Subcutaneous abdominal adipose tissue (tissue), 5 donors: Measurements from ENCODE around the gene C17orf67.

Source experiments
- H3K27ac ChIP-seq: one replicate; pipeline ENCODE4 v1.7.0; 2013; ENCODE audit warnings: low read depth, mild to moderate bottlenecking, inconsistent platforms, low read length, moderate library complexity
- H3K27me3 ChIP-seq, 5 donors: one replicate each; pipeline ENCODE4 v1.7.0; 2013; ENCODE audit warnings: low read length in 5 of 5, inconsistent platforms in 1 of 5; ENCODE audit not compliant: control insufficient read depth in 5 of 5, insufficient read depth in 4 of 5
- H3K36me3 ChIP-seq, 5 donors: one replicate each; pipeline ENCODE4 v1.7.0; 2013; ENCODE audit warnings: low read length in 5 of 5; ENCODE audit not compliant: control insufficient read depth in 5 of 5, insufficient read depth in 5 of 5
- H3K4me1 ChIP-seq, 5 donors: one replicate each; pipeline ENCODE4 v1.7.0; 2013; ENCODE audit warnings: low read length in 5 of 5, mild to moderate bottlenecking in 3 of 5, moderate library complexity in 1 of 5; ENCODE audit not compliant: control insufficient read depth in 5 of 5, insufficient read depth in 5 of 5
- H3K4me3 ChIP-seq, 5 donors: one replicate each; pipeline ENCODE4 v1.7.0; 2013; ENCODE audit warnings: low read length in 5 of 5, low read depth in 1 of 5
- H3K9ac ChIP-seq, 5 donors: one replicate each; pipeline ENCODE4 v1.7.0; 2013; ENCODE audit warnings: low read length in 5 of 5, mild to moderate bottlenecking in 4 of 5, moderate library complexity in 3 of 5
- H3K9me3 ChIP-seq, 5 donors: one replicate each; pipeline ENCODE4 v1.7.0; 2013; ENCODE audit warnings: low read length in 5 of 5; ENCODE audit not compliant: control insufficient read depth in 5 of 5
- donor health status: healthy.
- donor health status: healthy.
- donor health status: healthy.
- donor health status: healthy.
- donor health status: healthy.

C17orf67 gene

GRCh38 chr17:56810891-56811775, 22.6 kb downstream of the C17orf67 start:
- Histone ChIP-seq H3K9me3 (no peaks in the 10 kb centered on the region), H3K36me3 (no peaks in the 10 kb centered on the region), H3K4me3 (no peak overlapping the region), H3K27me3 (peaks cover 0 to 4% (median 0%) of the 10 kb centered on the region in 5 donors), H3K9ac (no peak overlapping the region), H3K27ac (no peak overlapping the region), H3K4me1 (no peaks in the 10 kb centered on the region)

GRCh38 chr17:56810343-56810742, 23.4 kb downstream of the C17orf67 start:
- Histone ChIP-seq H3K36me3 (no peaks in the 10 kb centered on the region), H3K4me3 (no peak overlapping the region), H3K4me1 (no peaks in the 10 kb centered on the region), H3K27me3 (peaks cover 0 to 4% (median 0%) of the 10 kb centered on the region in 5 donors), H3K27ac (no peak overlapping the region), H3K9ac (no peak overlapping the region), H3K9me3 (no peaks in the 10 kb centered on the region)

GRCh38 chr17:56809820-56810179, 23.9 kb downstream of the C17orf67 start:
- no peaks in the 10 kb centered on the region for H3K4me1 ChIP-seq

GRCh38 chr17:56809106-56809819, 24.5 kb downstream of the C17orf67 start:
- no peak overlapping the region for H3K9ac ChIP-seq
- H3K27me3 ChIP-seq, result peaks cover 0 to 4% (median 0%) of the 10 kb centered on the region in 5 donors
- H3K4me3 ChIP-seq, result no peak overlapping the region
- no peaks in the 10 kb centered on the region for H3K36me3 ChIP-seq
- H3K9me3 ChIP-seq, result no peaks in the 10 kb centered on the region
- H3K27ac ChIP-seq, result no peak overlapping the region
- no peaks in the 10 kb centered on the region for H3K4me1 ChIP-seq

More at GRCh38 chr17:56809820-56810179, 23.9 kb downstream of the C17orf67 start:
- Histone ChIP-seq H3K4me3 (no peak overlapping the region), H3K27me3 (peaks cover 0 to 4% (median 0%) of the 10 kb centered on the region in 5 donors), H3K9ac (no peak overlapping the region), H3K9me3 (no peaks in the 10 kb centered on the region), H3K27ac (no peak overlapping the region), H3K36me3 (no peaks in the 10 kb centered on the region)

- no peaks in the 10 kb centered on the region for H3K4me1 ChIP-seq
- no peak overlapping the region for H3K27ac ChIP-seq
- H3K9ac ChIP-seq, result no peak overlapping the region
- peaks cover 0 to 3% (median 0%) of the 10 kb centered on the region in 5 donors for H3K27me3 ChIP-seq
- H3K4me3 ChIP-seq, result no peak overlapping the region
- no peaks in the 10 kb centered on the region for H3K9me3 ChIP-seq
- H3K36me3 ChIP-seq, result no peaks in the 10 kb centered on the region
Measured at GRCh38 chr17:56808503-56808902, 25.2 kb downstream of the C17orf67 start.

GRCh38 chr17:56807723-56808122, 26.0 kb downstream of the C17orf67 start:
- peaks cover 0 to 3% (median 0%) of the 10 kb centered on the region in 5 donors for H3K27me3 ChIP-seq
- H3K4me3 ChIP-seq, result no peak overlapping the region
- no peaks in the 10 kb centered on the region for H3K4me1 ChIP-seq
- no peaks in the 10 kb centered on the region for H3K36me3 ChIP-seq
- no peaks in the 10 kb centered on the region for H3K9me3 ChIP-seq
- H3K9ac ChIP-seq, result no peak overlapping the region
- H3K27ac ChIP-seq, result no peak overlapping the region

- H3K27me3 ChIP-seq, result peaks cover 0 to 3% (median 0%) of the 10 kb centered on the region in 5 donors
- no peaks in the 10 kb centered on the region for H3K9me3 ChIP-seq
- H3K27ac ChIP-seq, result no peak overlapping the region
- no peak overlapping the region for H3K9ac ChIP-seq
- peaks cover 0 to 3% (median 0%) of the 10 kb centered on the region in 5 donors for H3K4me1 ChIP-seq
- H3K36me3 ChIP-seq, result no peaks in the 10 kb centered on the region
- no peak overlapping the region for H3K4me3 ChIP-seq
Measured at GRCh38 chr17:56806949-56807348, 26.8 kb downstream of the C17orf67 start.

- Histone ChIP-seq H3K36me3 (no peaks in the 10 kb centered on the region), H3K9me3 (no peaks in the 10 kb centered on the region), H3K9ac (no peak overlapping the region), H3K27ac (no peak overlapping the region), H3K4me1 (peaks cover 0 to 9% (median 0%) of the 10 kb centered on the region in 5 donors), H3K4me3 (no peak overlapping the region), H3K27me3 (no peaks in the 10 kb centered on the region)
Measured at GRCh38 chr17:56804454-56804853, 29.3 kb downstream of the C17orf67 start.

GRCh38 chr17:56803071-56803470, 30.6 kb downstream of the C17orf67 start:
- no peaks in the 10 kb centered on the region for H3K9me3 ChIP-seq
- peaks cover 0 to 9% (median 2%) of the 10 kb centered on the region in 5 donors for H3K4me1 ChIP-seq
- no peaks in the 10 kb centered on the region for H3K27me3 ChIP-seq
- no peak overlapping the region for H3K4me3 ChIP-seq
- no peak overlapping the region for H3K27ac ChIP-seq
- no peaks in the 10 kb centered on the region for H3K36me3 ChIP-seq
- no peak overlapping the region for H3K9ac ChIP-seq
